SKM-1 treated with dmso at 0.1 percent for 144 hours (cell line): ENCODE results near the gene TBCC.

Experiments used
- DNase-seq: peaks from one replicate; lab custom pipeline; 2025; ENCODE audit not compliant: unreplicated experiment; lab: John Stamatoyannopoulos, UW

The TBCC gene

GRCh38 chr6:42697268-42697655 lies 48.6 kb downstream of the TBCC start:
- DNase-seq, result no peak

- no peak for DNase-seq
Measured at GRCh38 chr6:42696526-42697267, 49.2 kb downstream of the TBCC start.

GRCh38 chr6:42694586-42694985 lies 51.3 kb downstream of the TBCC start:
- DNase-seq, result no peak
